GM21576 (cell line): ENCODE data around the gene PRKCH.
A peak's percentile ranks its signal among the peaks of the same experiment; 100 is the strongest.

Experiments
- ATAC-seq: cut with Tn5 transposase; IDR thresholded peaks from one replicate; pipeline ENCODE4 v1.9.1; 2021; ENCODE audit warnings: mild to moderate bottlenecking, moderate library complexity; ENCODE audit not compliant: unreplicated experiment

PRKCH gene

DNA sequence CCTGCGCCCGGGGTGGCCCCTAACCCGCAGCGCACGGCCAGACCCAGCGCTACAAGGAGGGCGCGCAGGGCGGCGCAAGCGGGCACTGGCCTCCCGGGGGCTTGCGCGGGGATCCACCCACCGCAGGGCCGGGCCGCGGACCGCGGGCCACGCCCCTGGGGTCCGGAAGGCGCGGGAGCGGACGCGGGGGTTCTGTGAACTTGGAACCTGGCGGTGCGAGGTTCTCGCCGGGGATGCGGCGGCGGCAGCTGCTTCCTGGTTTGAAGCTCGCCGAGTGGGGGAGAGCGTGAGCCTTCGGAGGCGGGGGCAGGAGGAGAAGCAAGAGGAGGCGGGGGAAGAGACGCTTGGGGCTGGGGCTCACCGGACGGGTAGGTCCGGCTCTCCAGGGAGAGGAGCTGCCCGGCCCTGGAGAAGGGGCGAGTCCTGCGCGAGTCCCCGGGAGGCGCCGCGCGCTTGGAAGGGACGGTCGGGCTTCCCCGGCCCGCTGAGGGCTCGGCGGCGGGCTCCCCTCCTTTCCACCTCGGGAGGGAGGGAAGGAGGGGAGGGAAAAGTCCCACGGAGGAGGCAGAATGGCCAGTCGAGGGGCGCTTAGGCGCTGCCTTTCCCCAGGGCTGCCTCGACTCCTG, at the start of gene PRKCH:
TSS of gene PRKCH (plus strand) at position 195 of the 626 bp plus-strand sequence. CDS start 523 bp downstream, outside the sequence.
- ATAC-seq, result peak; percentile 69

DNA sequence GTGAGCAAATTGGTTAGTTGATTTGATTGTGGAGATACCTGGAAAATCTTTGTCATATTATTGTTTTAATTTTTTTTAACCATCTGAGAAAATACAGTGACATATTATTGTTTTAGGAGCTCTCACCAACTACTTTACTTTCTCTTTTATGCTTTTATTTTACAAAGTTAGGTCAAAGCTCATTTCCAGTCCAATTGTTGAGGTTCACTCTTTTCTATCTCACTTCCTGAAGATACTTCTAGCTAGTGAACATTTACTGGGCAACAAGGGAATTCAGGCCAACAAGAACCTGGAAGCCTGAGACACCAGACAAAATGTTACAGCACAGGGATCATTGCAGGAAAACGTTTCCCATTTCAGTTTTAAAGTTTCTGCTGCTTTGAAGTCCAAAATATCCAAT, 44.1 kb upstream of the PRKCH start:
- no peak for ATAC-seq

DNA sequence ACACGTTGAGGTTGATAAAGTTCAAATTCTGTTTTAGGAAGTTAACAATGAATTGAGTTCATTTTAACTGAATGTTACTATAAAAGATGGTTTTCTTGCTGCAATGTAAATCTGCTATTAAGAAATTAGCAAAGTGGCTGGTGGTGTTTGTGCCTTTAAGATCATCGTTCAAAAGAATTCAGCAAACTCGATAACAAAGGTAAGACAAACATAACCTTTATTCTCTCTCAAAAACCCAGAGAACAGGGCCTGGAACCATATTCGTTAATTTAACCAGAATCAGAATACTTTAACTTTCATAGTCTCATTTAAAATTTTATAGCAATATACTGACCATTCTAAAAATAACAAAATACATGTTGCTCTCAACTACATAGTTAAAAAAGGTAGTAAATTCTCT, 43.6 kb upstream of the PRKCH start:
- no peak for ATAC-seq

DNA sequence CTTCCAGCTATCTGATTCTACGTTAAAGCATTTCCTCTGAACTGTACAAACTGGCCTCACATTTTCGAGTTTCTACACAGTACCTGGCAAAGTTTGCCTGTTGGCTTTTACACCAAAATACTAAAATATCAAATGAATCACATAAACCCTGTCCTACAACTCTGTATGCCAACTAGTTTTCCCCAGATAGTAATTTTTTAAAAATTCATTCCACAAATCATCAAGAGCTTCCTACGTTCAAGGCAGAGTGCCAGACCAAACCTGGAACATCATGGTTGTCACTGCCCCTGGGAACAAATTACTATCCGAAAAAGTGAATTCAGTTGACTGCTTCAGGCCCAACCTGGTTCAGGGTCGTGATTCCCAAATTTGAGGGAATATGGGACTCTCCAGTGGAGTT, 42.3 kb upstream of the PRKCH start:
- no peak for ATAC-seq

DNA sequence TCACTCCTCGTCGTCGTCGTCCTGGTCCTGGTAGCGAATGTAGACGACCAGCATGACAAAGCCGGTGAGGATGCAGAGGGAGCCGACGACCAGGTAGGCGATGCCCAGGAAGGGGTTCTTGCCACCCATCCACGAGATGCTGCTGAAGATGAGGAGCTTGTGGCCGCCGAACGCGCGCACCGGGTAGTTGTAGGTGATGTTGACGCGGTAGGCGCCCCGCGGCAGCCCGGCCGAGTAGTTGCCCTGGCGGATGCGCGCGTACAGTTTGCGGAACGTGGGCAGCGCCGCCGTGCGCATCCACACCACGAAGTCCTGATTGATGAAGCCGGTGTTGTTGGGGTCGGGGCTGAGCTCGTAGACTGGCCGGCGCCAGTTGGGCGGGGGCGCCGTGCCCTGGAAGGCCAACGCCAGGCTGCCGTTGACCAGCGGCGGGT, 41.3 kb upstream of the PRKCH start:
- no peak for ATAC-seq

DNA sequence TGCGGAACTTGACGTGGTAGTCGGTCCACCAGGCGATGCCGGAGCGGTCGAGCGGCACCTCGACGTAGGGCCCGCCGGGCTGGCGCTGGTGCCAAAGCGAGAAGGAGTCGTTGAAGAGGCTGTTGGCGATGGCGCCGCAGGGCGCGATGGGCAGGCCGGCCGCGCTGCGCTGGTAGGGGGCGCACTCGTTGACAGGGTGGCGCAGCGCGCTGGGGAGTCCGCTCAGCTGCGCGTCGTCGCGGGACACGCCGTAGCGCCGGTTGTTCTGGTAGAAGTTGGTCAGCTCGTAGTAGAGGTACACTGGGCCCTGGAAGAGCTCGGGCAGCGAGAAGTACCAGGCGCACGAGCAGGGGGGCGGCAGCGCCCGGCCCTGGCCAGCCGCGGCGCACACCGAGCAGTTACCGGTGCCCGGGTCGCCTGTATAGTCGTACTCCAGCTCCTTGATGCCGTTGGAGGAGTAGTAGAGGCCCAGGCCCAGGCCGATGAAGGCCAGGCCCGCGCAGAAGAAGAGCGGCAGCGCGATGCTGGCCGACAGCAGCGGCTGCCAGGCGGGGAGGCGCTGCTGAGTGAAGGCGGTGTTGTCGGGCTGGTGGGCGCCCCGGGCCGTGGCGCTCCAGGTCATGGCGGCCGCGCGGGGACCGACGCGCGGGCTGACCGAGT, 40.7 kb upstream of the PRKCH start:
- peak; percentile 44 for ATAC-seq

DNA sequence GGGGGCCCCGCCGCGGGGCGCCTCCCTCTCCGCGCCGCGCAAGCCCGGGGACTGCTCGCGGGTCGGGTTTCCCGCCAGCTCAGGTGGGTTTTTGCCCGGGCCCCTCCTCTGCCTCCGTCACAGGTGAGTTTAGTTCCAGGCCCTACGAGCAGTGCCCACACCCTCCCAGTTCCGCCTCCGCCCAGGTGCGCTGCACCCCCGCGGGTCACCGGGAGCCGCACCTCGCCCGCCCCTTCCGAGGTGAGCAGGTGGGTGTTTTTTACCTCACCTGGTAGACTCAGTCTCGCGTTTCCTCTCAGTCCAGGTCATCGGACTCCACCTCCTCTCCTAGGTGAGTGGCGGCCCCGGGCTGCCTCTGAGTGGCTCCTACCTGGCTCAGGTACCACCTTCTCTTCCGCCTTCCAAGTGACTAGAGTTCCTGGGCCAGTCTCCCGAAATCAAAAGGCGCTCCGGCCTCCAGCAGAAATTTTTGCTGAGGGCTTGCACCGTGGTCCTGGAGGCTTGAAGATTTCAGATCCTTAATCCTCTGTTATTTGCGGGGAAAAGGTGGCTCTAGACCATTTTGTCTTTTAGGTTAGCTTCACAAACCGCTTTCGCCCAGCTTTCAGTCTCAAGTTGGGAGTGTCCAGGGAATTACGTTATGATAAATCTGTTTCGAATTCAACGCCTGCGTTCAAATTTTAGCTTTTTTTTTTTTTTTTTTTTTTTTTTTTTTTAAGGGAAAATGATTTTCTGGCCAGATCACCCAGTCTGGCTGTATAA, 40.0 kb upstream of the PRKCH start, which contains the start of gene TMEM30B:
TSS of gene TMEM30B (minus strand) at position 153 of the 762 bp plus-strand sequence. CDS start 191 bp downstream, outside the sequence.
- ATAC-seq, result no peak

DNA sequence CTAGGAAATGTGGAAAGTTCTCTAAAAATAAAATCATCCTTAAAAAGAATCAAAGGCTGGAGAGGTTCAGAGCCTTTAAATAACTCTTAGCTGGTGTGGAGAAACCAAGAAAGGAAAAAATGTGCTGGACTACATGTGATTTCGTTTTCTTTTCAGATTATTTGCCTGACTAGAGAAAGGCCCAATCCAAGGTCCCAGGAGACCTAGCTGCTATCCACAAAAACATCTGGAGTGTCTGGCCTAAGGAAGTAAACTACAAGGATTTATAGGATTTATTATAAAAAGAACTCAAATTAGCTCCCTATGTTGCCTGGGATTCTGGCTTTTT, 39.5 kb upstream of the PRKCH start:
- ATAC-seq, result no peak

DNA sequence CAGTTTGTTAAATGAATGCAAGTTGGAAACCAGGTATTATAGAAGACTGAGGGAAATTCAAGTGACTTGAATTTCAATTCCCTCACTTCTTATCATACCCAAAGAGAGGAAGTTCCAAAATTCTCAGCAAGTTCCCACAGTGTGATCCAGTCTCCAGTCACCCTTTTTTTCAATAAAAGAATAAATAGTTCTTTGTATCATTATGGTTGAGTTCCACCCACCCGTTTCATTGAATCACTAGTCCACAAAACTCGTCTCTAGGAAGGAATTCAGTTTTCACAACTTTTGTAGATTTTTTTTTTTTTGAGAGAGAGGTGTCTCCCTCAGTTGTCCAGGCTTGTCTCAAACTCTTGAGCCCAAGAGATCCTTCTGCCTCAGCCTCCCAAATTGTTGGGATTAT, 38.6 kb upstream of the PRKCH start:
- no peak for ATAC-seq

DNA sequence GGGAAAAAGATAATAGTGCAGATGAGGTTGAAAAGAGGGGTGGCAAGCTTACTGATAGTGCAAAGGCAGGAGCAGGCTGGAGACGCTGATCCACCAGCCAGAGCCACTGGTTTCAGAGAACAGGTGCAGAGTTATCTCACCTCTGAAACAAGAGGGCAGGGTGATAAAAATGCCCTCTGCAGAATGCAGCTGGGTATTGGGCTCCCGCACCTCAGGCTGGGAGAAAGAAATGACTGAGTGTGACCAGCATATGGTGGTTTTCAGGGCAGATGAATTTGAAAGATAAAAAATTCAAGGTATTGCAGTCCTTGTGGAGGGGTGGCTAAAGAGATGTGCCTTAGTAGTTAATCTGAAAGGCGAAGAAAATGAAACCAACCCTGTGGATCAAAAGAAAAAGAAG, 37.4 kb upstream of the PRKCH start:
- ATAC-seq, result no peak

DNA sequence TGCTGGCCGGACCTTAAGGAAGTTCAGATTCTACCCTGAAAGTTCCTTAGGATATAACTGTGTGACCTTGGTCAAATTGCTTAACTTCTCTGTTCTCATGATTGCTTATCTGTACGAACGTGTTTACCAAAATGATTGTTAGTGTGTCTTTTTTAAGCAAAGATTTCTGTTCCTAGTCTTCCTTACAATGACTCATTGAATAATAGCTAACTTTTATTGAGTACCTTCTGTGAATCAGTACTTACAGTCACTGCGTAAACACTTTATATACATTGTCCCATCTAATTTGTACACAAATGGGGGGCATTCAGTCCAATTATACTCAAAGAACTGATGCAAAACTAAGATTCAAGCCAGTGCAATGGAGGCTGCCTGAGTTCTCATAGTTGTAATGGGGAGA, 36.0 kb upstream of the PRKCH start:
- no peak for ATAC-seq

DNA sequence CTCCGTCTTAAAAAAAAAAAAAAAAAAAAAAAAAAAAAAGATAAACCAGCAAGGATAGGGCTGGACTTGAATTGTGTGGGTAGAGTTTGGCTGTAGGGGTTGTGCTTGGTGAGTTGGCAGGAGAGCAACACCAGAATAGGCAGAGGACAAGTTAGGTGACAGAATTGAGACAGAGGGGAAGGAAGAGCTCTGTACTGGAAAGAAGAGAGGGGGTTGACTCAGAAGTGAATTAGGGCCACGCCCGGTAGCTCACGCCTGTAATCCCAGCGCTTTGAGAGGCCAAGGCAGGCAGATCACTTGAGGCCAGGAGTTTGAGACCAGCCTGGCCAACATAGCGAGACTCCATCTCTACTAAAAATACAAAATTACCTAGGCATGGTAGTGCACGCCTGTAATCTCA, 34.2 kb upstream of the PRKCH start:
- no peak for ATAC-seq

DNA sequence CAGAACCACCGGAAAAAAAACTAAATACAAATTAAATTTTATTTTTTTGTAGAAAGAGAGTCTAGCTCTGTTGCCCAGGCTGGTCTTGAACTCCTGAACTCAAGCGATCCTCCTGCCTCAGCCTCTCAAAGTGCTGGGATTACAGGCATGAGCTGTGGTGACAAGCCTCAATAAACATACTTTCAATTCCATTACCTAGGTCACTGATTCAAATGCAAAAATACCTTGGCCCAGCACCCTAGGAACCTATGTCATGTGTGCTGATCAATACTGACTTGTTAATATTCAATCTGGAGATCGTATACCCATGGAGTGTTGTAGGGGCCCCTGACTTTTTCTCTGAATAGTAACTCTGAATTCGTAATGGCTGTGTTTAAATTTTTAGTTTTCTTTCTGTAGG, 33.2 kb upstream of the PRKCH start:
- no peak for ATAC-seq

DNA sequence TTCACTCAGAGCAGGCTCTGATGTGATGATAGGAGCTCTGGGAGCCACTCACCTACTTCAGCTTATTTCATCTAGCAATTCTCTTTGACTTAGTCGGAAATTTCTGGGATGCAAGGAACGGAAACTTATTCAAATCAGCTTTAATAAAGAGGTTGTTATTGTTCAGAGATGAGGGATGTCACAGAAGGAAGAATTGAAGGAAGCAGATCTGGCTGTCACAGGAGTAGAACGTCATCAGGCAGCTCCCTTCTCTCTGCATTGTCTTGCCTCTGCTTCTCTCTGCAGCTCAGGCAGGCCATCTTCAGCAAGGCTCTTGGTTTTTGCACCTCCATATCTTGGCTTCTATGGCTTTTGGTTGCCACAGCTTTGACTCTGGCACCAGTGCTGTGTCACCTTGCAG, 32.7 kb upstream of the PRKCH start:
- no peak for ATAC-seq

DNA sequence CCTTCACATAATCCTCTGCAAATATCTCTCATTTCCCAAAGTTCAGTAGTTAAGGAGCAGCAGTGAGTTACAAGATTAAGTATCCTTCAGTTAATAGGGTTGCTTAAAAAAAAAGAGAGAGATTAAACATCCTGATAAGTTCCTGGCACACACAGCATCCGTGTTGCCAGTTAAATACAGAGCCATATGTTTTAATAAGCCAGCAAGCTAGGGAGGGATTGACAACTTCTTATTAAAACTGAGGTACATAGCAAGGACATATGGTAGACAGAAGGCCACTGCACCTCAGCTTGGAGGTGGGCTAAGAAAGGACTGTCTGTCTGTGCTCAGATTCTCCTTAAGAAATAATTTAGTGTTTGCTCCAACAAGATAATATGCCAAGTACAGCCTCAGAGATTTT, 30.7 kb upstream of the PRKCH start:
- no peak for ATAC-seq

DNA sequence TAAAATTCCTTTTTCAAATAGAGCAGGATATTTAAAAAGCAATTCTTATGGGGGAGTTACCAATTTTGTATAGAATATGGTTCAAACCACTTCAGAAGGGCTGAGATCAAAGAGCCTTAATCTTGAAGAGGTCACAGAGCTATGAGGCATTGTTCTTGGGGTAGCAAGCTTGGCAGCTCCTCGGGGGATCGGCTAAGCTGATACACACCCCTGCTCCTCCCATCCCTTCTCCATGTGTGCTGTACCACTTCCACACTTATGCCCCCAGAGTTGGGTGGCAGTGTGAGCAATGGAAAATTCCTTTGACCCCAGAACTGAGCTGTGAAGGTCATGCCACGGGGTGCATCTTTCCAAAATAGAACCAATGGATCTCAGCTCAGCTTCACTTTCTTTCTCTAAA, 25.2 kb upstream of the PRKCH start:
- no peak for ATAC-seq

DNA sequence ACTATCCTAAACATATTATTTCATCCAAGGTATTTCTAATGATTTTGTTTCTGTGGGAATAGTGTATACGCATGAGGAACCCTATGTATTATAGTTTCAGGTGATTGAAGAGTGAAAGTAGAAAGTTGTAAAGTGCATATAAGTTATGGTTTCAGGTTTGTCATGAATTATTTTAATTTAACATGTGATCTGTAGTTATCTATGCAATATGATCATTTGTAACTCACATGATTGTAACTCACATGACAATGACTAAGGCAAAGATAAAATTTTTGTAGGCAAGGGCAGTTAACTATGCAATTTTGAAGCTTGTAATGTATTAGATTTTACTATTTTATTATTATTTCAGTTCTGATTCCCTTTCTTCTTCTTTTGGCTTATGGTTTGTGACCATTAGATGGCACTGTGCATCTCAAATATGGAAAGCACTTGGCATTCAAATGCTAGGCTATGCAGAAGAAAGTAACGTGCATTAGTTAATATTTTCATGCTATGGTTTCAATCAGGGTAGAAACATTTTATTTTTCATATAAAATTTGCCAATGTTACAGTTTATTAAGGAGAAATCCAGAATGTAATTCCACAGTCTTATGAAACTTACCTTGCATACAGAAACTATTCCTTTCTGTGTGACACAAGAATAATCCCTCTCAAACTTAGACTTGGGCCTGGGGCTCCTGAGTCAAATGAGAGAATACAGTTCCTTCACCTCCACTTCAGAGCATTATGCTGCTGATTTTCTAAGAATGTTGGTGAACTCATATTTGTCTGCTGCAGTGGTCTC, 24.5 kb upstream of the PRKCH start:
- no peak for ATAC-seq

DNA sequence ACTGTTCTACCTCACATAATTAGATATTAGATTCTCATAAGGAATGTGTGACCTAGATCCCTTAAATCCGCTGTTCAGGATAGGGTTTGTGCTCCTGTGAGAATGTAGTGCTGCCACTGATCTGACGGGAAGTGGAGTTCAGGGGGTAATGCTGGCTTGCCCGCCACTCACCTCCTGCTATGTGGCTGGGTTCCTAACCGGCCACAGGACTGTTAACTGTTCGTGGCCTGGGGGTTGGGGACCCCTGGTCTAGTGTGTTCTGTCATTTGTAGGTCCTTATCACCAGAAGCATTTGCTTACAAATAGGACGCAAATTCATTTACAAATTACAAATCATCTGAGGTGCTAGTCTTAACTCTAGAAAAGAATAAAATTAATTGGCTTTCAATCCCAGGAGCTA, 23.8 kb upstream of the PRKCH start:
- no peak for ATAC-seq

DNA sequence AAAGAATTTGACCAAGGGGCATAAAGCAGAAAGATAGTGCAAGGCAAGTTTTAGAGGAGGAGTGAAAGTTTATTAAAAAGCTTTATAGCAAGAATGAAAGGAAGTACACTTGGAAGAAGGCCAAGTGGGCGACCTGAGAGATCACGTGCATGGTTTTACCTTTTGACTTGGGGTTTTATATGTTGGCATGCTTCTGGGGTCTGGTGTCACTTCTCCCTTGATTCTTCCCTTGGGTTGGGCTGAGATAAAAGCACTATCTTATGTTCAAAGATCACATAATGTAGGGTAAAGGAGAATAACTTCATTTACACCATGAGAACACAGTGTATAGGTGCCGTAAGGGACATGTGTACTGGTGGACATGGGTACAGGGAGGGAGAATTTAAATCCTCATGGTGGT, 22.6 kb upstream of the PRKCH start:
- ATAC-seq, result no peak

DNA sequence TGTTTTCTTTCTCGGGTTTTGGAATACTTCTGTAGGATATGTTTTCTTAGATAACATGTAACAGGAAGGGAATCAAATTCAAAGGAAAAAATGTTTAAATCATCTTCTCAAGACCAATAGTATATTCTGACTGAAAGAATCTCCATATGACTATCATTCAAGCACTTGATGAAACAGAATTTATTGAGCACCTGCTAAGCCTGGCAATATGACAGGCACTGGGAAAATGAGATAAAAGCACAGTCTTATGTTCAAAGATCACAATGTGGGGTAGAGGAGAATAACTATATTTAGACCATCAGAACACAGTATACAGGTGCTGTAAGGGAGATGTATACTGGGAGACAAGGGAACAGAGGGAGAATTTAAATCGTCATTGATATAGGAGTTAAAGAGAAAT, 21.2 kb upstream of the PRKCH start:
- ATAC-seq, result no peak

DNA sequence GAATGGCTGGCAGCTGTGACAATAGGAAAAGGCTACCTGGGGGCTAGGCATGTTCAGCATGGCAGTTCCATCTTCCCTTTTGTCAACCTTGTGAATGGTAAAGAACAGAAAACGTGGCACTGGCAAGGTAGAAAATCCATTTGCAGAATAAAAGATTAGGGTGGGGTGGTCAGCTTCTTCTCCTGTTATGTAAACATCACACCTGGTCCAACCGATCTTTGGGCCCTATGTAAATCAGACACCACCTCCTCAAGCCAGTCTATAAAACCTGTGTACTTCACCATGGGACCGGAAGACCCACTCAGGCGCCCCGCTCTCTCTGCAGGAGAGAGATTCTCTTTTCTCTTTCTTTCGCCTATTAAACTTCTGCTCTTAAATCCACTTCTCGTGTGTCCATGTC, 20.6 kb upstream of the PRKCH start:
- ATAC-seq, result no peak
